Measurements from ENCODE around the gene ABCA4.

- TF ChIP-seq ZBTB33 (IDR thresholded peaks at IDR 0.05; ENCODE audit: extremely low read depth, insufficient replicate concordance, low read length) (no peak), POLR2A (IDR thresholded peaks at IDR 0.05; ENCODE audit: borderline replicate concordance, extremely low read depth, insufficient read depth, insufficient read length) (no peak), POLR2AphosphoS5 (IDR thresholded peaks at IDR 0.05; ENCODE audit: low read depth, low read length) (no peak), TCF7L2 (IDR thresholded peaks at IDR 0.05; ENCODE audit: borderline replicate concordance, extremely low read depth, insufficient read depth, insufficient read length) (no peak), EZH2 (IDR thresholded peaks at IDR 0.05) (no peak), SP1 (IDR thresholded peaks at IDR 0.05; ENCODE audit: low read depth) (no peak), JUND (IDR thresholded peaks at IDR 0.05) (no peak), SRF (IDR thresholded peaks at IDR 0.05; ENCODE audit: low read depth) (no peak)
- TF ChIP-seq, protein P1, sequence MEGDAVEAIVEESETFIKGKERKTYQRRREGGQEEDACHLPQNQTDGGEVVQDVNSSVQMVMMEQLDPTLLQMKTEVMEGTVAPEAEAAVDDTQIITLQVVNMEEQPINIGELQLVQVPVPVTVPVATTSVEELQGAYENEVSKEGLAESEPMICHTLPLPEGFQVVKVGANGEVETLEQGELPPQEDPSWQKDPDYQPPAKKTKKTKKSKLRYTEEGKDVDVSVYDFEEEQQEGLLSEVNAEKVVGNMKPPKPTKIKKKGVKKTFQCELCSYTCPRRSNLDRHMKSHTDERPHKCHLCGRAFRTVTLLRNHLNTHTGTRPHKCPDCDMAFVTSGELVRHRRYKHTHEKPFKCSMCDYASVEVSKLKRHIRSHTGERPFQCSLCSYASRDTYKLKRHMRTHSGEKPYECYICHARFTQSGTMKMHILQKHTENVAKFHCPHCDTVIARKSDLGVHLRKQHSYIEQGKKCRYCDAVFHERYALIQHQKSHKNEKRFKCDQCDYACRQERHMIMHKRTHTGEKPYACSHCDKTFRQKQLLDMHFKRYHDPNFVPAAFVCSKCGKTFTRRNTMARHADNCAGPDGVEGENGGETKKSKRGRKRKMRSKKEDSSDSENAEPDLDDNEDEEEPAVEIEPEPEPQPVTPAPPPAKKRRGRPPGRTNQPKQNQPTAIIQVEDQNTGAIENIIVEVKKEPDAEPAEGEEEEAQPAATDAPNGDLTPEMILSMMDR (IDR thresholded peaks at IDR 0.05 in 2 of 3, conservative IDR thresholded peaks at IDR 0.05 in 1 of 3; ENCODE audit: borderline replicate concordance in 1 of 3, insufficient read depth in 1 of 3, low read depth in 2 of 3, low read length in 2 of 3) = no peak
Measured at GRCh38 chr1:94044891-94045290, 76.1 kb downstream of the ABCA4 start.
